Prostate gland (tissue), 2 donors: Measurements from ENCODE around the gene PPP4R4. TPM values are rescaled to one million over a fixed set of nuclear protein-coding genes. Genes with fewer than 3 reads are reported as not detected.
A peak's percentile ranks its signal among the peaks of the same experiment; 100 is the strongest.

Experiments
- DNase-seq: peaks from one replicate; pipeline ENCODE4 v3.0.0-alpha.2; 2019; ENCODE audit warnings: low spot score
- H3K27ac ChIP-seq, 2 donors: fragments of 200-600 bp; sonication (generic); 2 replicates each; pipeline ENCODE4 v1.5.1; 2017 to 2019
- H3K27me3 ChIP-seq: fragments of 200-600 bp; sonication (generic); replicated peaks from 2 replicates; pipeline ENCODE4 v1.5.1; 2019; ENCODE audit not compliant: insufficient read depth
- H3K36me3 ChIP-seq, 2 donors: fragments of 200-600 bp; sonication (generic); 1 replicate in 1 of 2; 2 replicates in 1 of 2; pipeline versions ENCODE4 v1.5.1 to v1.8.1; 2017 to 2019
- H3K4me1 ChIP-seq: fragments of 200-600 bp; sonication (generic); replicated peaks from 2 replicates; pipeline ENCODE4 v1.5.1; 2019
- H3K4me3 ChIP-seq, 2 donors: fragments of 200-600 bp; sonication (generic); 2 replicates each; pipeline ENCODE4 v1.5.1; 2017 to 2019
- H3K9me3 ChIP-seq: fragments of 200-600 bp; sonication (generic); 2 replicates; pipeline ENCODE4 v1.5.1; 2017
- CTCF ChIP-seq, 4 experiments: fragments of 200-600 bp in 2 of 4; fragments of 450-650 bp in 2 of 4; sonication (generic) in 2 of 4; IDR thresholded peaks; 1 replicate in 3 of 4; 2 replicates in 1 of 4; pipeline ENCODE4 v1.5.1; 2016 to 2019; ENCODE audit warnings: antibody characterized with exemption in 4 of 4, mild to moderate bottlenecking in 2 of 4, moderate library complexity in 2 of 4
- POLR2A ChIP-seq: fragments of 450-650 bp; IDR thresholded peaks from one replicate; pipeline ENCODE4 v1.6.1; 2016; ENCODE audit warnings: antibody characterized with exemption, mild to moderate bottlenecking
- POLR2AphosphoS5 ChIP-seq: sonication (generic); formaldehyde crosslinking; IDR thresholded peaks from one replicate; pipeline ENCODE4 v1.6.1; 2017; ENCODE audit warnings: antibody characterized with exemption
- WGBS: methylation state at CpG from one replicate; pipeline ENCODE4 v1.1.5; 2018; 5-methylcytosine and 5-hydroxymethylcytosine counted together
- intact Hi-C: fragments of 100-400 bp; cut with DNase I; formaldehyde crosslinking; loops from one replicate; pipeline ENCODE4 v1.14.2; 2022
- total RNA-seq, 2 donors: library from RNA; depleted of rRNA; stranded (reverse); fragments of >200 nt; gene quantifications; one replicate each; pipeline ENCODE4 v1.1.0, GENCODE V29; 2016

The PPP4R4 gene
- total RNA-seq, 2 donors from 2014 or later: 0.32 to 9.5 TPM

- Histone ChIP-seq H3K4me1 (no peaks in the 10 kb centered on the region), H3K4me3 (peak overlapping the region; percentile 45 to 55), H3K9me3 (no peaks in the 10 kb centered on the region), H3K27me3 (no peaks in the 10 kb centered on the region), H3K36me3 (no peaks in the 10 kb centered on the region), H3K27ac (no peak overlapping the region)
- DNase-seq: no peak
- intact Hi-C loops: no loop called here
- TF ChIP-seq CTCF (IDR thresholded peaks at IDR 0.05) (no peak), POLR2A (no peak), POLR2AphosphoS5 (no peak)
- 4% methylated on average over 23 of the region's 30 CpGs for WGBS
These were observed 1.1 kb downstream of the PPP4R4 start for GRCh38 chr14:94175011-94175745.

GRCh38 chr14:94175747-94176146 is 1.6 kb downstream of the PPP4R4 start:
- Histone ChIP-seq H3K4me3 (no peak overlapping the region), H3K9me3 (no peaks in the 10 kb centered on the region), H3K4me1 (no peaks in the 10 kb centered on the region), H3K36me3 (no peaks in the 10 kb centered on the region), H3K27me3 (no peaks in the 10 kb centered on the region), H3K27ac (no peak overlapping the region)
- intact Hi-C loops: no loop called here
- no peak for DNase-seq
- 28% methylated on average over 7 of the region's 7 CpGs for WGBS
- no peak for TF ChIP-seq CTCF (IDR thresholded peaks at IDR 0.05)
- no peak for TF ChIP-seq POLR2AphosphoS5
- no peak for TF ChIP-seq POLR2A

- no peak for DNase-seq
- no peaks in the 10 kb centered on the region for H3K36me3 ChIP-seq
- H3K27me3 ChIP-seq: no peaks in the 10 kb centered on the region
- H3K4me3 ChIP-seq: no peak overlapping the region
- 50% methylated on average over 3 of the region's 3 CpGs for WGBS
- H3K27ac ChIP-seq: no peak overlapping the region
- H3K4me1 ChIP-seq: no peaks in the 10 kb centered on the region
- intact Hi-C loops: no loop called here
- no peaks in the 10 kb centered on the region for H3K9me3 ChIP-seq
- TF ChIP-seq POLR2A (no peak), POLR2AphosphoS5 (peak; percentile 32)
These were observed 2.7 kb downstream of the PPP4R4 start for GRCh38 chr14:94176808-94177207.

- DNase-seq: no peak
- Histone ChIP-seq H3K27me3 (no peaks in the 10 kb centered on the region), H3K4me3 (no peak overlapping the region), H3K9me3 (no peaks in the 10 kb centered on the region), H3K36me3 (no peaks in the 10 kb centered on the region), H3K4me1 (no peaks in the 10 kb centered on the region), H3K27ac (no peak overlapping the region)
- TF ChIP-seq POLR2AphosphoS5 (no peak), POLR2A (no peak), CTCF (IDR thresholded peaks at IDR 0.05) (no peak)
- 74% methylated on average over 1 of the region's 1 CpG for WGBS
- intact Hi-C loops: no loop called here
These were observed 3.7 kb downstream of the PPP4R4 start for GRCh38 chr14:94177806-94178205.

GRCh38 chr14:94179244-94179643 is 5.1 kb downstream of the PPP4R4 start:
- Histone ChIP-seq H3K27ac (no peak overlapping the region), H3K9me3 (no peaks in the 10 kb centered on the region), H3K36me3 (no peaks in the 10 kb centered on the region), H3K27me3 (no peaks in the 10 kb centered on the region), H3K4me1 (no peaks in the 10 kb centered on the region), H3K4me3 (no peak overlapping the region)
- no peak for DNase-seq
- TF ChIP-seq POLR2AphosphoS5 (no peak), POLR2A (no peak), CTCF (IDR thresholded peaks at IDR 0.05) (no peak)
- intact Hi-C loops: no loop called here
- WGBS: 95% methylated on average over 2 of the region's 2 CpGs
